ENCODE data around the gene WFDC8.

GRCh38 chr20:45611054-45611453, 32.0 kb upstream of the WFDC8 start:
- TF ChIP-seq, protein P1, sequence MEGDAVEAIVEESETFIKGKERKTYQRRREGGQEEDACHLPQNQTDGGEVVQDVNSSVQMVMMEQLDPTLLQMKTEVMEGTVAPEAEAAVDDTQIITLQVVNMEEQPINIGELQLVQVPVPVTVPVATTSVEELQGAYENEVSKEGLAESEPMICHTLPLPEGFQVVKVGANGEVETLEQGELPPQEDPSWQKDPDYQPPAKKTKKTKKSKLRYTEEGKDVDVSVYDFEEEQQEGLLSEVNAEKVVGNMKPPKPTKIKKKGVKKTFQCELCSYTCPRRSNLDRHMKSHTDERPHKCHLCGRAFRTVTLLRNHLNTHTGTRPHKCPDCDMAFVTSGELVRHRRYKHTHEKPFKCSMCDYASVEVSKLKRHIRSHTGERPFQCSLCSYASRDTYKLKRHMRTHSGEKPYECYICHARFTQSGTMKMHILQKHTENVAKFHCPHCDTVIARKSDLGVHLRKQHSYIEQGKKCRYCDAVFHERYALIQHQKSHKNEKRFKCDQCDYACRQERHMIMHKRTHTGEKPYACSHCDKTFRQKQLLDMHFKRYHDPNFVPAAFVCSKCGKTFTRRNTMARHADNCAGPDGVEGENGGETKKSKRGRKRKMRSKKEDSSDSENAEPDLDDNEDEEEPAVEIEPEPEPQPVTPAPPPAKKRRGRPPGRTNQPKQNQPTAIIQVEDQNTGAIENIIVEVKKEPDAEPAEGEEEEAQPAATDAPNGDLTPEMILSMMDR (IDR thresholded peaks at IDR 0.05): no peak
- TF ChIP-seq EP300 (IDR thresholded peaks at IDR 0.05) (no peak), POLR2AphosphoS5 (IDR thresholded peaks at IDR 0.05) (no peak), POLR2A (IDR thresholded peaks at IDR 0.05) (no peak)

Data from suprapubic skin (tissue), 4 donors.